Measurements from ENCODE around the gene MSH2.

MSH2 gene

DNA sequence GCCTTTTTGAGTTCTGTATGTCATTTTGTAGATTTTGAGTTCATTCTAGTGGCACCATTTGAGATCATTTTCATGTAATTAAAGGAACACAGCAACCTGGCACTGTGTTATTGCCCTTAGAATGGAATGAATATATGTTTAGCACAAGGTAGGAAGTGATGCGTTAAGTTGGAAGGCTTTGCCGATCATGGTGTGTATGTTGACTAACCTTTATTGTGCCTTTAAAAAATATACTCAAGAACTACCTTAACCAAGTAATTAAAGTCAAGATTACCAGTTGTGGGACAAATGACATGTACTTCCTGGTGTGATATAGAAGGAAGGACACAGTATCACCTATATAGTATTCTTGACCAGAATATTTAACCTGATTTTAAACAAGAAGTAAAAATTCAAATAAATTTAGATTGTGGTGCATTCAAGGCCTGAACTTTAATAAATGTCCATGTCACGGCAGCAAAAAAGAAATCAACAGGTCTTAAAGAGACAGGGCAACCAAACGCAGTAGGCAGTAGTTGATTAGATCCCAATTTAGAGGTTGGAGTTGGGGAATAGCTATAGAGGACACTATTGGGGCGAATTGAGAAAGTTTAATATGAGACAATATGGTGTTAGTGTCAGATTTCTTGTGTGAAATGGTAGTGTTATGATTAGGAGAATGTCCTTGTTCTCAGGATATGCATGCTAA, 68.6 kb downstream of the MSH2 start:
- TF ChIP-seq, protein P1, sequence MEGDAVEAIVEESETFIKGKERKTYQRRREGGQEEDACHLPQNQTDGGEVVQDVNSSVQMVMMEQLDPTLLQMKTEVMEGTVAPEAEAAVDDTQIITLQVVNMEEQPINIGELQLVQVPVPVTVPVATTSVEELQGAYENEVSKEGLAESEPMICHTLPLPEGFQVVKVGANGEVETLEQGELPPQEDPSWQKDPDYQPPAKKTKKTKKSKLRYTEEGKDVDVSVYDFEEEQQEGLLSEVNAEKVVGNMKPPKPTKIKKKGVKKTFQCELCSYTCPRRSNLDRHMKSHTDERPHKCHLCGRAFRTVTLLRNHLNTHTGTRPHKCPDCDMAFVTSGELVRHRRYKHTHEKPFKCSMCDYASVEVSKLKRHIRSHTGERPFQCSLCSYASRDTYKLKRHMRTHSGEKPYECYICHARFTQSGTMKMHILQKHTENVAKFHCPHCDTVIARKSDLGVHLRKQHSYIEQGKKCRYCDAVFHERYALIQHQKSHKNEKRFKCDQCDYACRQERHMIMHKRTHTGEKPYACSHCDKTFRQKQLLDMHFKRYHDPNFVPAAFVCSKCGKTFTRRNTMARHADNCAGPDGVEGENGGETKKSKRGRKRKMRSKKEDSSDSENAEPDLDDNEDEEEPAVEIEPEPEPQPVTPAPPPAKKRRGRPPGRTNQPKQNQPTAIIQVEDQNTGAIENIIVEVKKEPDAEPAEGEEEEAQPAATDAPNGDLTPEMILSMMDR (IDR thresholded peaks at IDR 0.05; ENCODE audit: borderline replicate concordance, control extremely low read depth, extremely low read depth, insufficient read depth, missing control alignments) = no peak
- in situ Hi-C loops (cut with MboI; ENCODE audit: low sequenced_read_pairs, unreplicated experiment) = no loop called here
- DNase-seq (ENCODE audit: low spot score) = no peak

DNA sequence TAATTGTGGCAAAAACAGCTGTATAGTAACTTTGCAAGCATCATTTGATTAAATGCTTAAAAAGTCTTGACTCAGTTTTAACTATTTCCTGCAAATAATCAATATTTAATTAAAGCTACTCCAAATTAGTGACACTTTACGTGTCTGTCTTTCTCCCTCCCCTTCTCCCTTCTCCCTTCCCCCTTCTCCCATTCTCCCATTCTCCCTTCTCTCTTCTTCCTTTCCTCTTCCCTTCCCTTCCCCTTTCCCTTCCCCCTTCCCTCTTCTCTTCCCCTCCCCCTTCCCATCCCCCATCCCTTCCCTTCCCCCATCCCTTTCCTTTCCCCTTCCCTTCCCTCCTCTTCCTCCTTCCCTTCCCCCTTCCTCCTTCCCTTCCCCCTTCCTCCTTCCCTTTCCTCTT, 76.9 kb downstream of the MSH2 start:
- in situ Hi-C loops (cut with MboI; ENCODE audit: low sequenced_read_pairs, unreplicated experiment) = no loop called here
- TF ChIP-seq, protein P1 (IDR thresholded peaks at IDR 0.05; ENCODE audit: borderline replicate concordance, control extremely low read depth, extremely low read depth, insufficient read depth, missing control alignments) = no peak
- no peak for DNase-seq (ENCODE audit: low spot score)

DNA sequence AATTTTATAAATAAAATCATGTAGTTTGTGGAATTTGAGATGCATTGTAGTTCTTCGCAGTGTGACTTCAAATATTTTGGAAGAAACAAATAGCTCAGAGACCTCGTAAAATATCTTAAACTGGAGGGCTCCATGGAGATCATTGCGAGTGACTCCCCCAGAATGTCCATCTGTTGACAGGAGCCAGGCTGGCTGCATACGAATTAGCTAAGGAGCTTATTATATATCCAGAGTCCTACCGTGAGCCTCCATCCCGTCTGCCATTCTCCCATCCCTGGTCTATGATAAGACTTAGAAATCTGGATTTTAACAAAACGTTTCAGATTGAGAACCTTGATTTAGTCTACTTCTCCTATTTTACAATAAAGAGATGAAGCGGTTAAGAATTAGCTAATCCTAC, 80.2 kb downstream of the MSH2 start:
- in situ Hi-C loops (cut with MboI; ENCODE audit: low sequenced_read_pairs, unreplicated experiment) = no loop called here
- no peak for DNase-seq (ENCODE audit: low spot score)
- TF ChIP-seq, protein P1 (IDR thresholded peaks at IDR 0.05; ENCODE audit: borderline replicate concordance, control extremely low read depth, extremely low read depth, insufficient read depth, missing control alignments) = no peak

DNA sequence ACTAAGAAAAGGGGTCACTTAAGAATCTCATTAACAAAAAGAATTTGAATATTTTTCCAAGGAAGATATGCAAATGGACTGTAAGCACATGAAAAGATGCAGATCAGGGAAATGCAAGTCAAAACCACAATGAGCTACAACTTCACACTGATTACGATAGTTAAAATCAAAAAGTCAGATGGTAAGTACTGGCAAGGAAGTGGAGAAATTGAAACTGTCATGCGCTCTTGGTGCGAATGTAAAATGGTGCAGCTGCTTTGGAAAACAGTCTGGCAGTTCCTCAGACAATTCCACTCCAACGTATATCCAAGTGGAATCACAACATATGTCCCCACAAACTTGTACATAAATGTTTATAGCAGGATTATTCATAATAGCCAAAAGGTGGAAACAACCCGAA, 81.4 kb downstream of the MSH2 start:
- DNase-seq (ENCODE audit: low spot score) = no peak
- TF ChIP-seq, protein P1 (IDR thresholded peaks at IDR 0.05; ENCODE audit: borderline replicate concordance, control extremely low read depth, extremely low read depth, insufficient read depth, missing control alignments) = no peak
- in situ Hi-C loops (cut with MboI; ENCODE audit: low sequenced_read_pairs, unreplicated experiment) = no loop called here

DNA sequence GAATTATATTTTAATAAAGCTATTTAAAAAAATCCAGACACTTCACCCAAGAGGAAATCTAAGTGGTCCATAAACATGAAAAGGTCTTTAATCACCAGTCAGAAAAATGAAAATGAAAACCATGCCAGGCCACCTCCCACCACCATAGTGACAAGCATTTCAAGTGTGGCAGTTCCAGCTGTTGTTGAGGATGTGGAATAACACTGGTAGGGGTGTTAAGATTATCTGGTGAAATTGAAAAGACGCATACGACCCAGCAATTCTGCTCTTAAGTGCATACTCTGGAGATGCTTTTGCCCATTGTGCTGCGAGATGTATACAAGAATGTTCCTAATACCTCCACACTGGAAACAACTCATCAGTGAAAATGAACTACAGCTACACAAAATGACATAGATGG, 82.2 kb downstream of the MSH2 start:
- TF ChIP-seq, protein P1 (IDR thresholded peaks at IDR 0.05; ENCODE audit: borderline replicate concordance, control extremely low read depth, extremely low read depth, insufficient read depth, missing control alignments) = no peak
- in situ Hi-C loops (cut with MboI; ENCODE audit: low sequenced_read_pairs, unreplicated experiment) = no loop called here
- no peak for DNase-seq (ENCODE audit: low spot score)

DNA sequence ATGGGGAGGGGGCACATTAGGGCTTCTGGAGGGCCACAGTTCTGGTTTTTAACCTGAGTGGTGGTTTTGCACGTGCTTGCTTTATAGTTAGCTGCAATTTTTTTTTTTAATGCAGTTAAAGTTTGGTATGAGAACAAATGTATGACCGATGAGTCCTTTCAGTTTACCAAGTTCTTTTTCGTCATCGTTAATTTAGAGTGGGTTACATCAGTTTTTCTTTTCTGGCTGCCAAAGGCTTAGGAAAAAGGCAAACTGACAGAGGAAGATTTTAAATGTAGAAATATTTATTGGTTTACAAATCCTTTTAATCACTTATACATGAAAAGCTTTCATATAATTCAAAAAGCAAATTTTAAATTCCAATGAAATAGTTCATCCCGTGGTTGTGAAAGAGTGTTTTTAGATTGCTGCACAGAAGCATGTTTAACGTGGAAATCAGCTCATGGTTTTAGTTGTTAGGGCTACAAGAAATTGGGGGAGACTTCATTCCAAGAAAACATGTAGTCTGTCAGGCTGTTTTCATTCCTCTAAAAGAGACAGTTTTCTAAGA, 82.9 kb downstream of the MSH2 start:
- TF ChIP-seq, protein P1 (IDR thresholded peaks at IDR 0.05; ENCODE audit: borderline replicate concordance, control extremely low read depth, extremely low read depth, insufficient read depth, missing control alignments) = no peak
- no peak for DNase-seq (ENCODE audit: low spot score)
- in situ Hi-C loops (cut with MboI; ENCODE audit: low sequenced_read_pairs, unreplicated experiment) = no loop called here
